HCT116 (cell line): ENCODE data around the gene SYNE3. TPM values are rescaled to one million over a fixed set of nuclear protein-coding genes. Genes with fewer than 3 reads are reported as not detected.
"Not testable (repeated sequence)": the region's sequence is repeated elsewhere in the genome, so short reads cannot be mapped to it uniquely, and the experiment has no call there.

Experiments used
- ATAC-seq: fragments of 200-7000 bp; cut with Tn5 transposase; 2 replicates; pipeline ENCODE4 v1.9.1; 2020; ENCODE audit warnings: mild to moderate bottlenecking, moderate library complexity
- BruUV-seq: library from RNA; stranded (reverse); fragments of 400-500 nt; replicated peaks from 2 replicates; lab custom pipeline; 2021; lab: Mats Ljungman, UMichigan
- CTCF ChIA-PET: fragments of 300-600 bp; sonication (Branson Sonifier 250); formaldehyde crosslinking; loops from one replicate; lab custom pipeline; 2021; ENCODE audit warnings: antibody characterized with exemption; lab: Charles Lee
- POLR2A ChIA-PET: fragments of 300-600, 350-600 bp; sonication (Branson Sonifier 250); formaldehyde crosslinking; loops from one replicate; lab custom pipeline; 2021; ENCODE audit warnings: antibody characterized with exemption; lab: Charles Lee
- RAD21 ChIA-PET, 2 experiments: fragments of 300-600 bp; sonication (Branson Sonifier 250); formaldehyde crosslinking; loops; one replicate each; lab custom pipeline; 2023; ENCODE audit warnings: low total read pairs in 2 of 2; ENCODE audit not compliant: uncharacterized antibody in 2 of 2, unreplicated experiment in 2 of 2, low non-redundant PET in 1 of 2; lab: Charles Lee
- DNase-seq: peaks from one replicate; pipeline ENCODE4 v3.0.0-alpha.2; 2010; ENCODE audit warnings: low read depth, low spot score
- H2AFZ ChIP-seq: fragments of 200-600 bp; shearing (Covaris generic), sonication (generic); 2 replicates; pipeline ENCODE4 v1.6.1; 2017; ENCODE audit warnings: low read depth, mixed run types, mixed read lengths, antibody characterized with exemption, low read length; ENCODE audit not compliant: poor library complexity, severe bottlenecking
- H3K27ac ChIP-seq: 2 replicates; pipeline ENCODE4 v1.5.1; 2012; ENCODE audit warnings: low read depth, low read length
- H3K27me3 ChIP-seq: fragments of 200-600 bp; sonication (generic); 2 replicates; pipeline ENCODE4 v1.6.1; 2016; ENCODE audit warnings: mixed run types, low read length, mixed read lengths; ENCODE audit not compliant: insufficient read depth
- H3K36me3 ChIP-seq, 2 experiments: fragments of 200-500 bp in 1 of 2; fragments of 200-600 bp in 1 of 2; sonication (Bioruptor generic) in 1 of 2; sonication (generic) in 1 of 2; 2 replicates each; pipeline versions ENCODE4 v1.5.1 to v1.6.1; 2014 to 2016; ENCODE audit warnings: low read length in 2 of 2, inconsistent platforms in 1 of 2, mixed read lengths in 1 of 2, mixed run types in 1 of 2; ENCODE audit not compliant: insufficient read depth in 2 of 2, control insufficient read depth in 1 of 2
- H3K4me1 ChIP-seq, 2 experiments: fragments of 200-600 bp in 1 of 2; sonication (generic) in 1 of 2; 2 replicates each; pipeline versions ENCODE4 v1.5.1 to v1.6.1; 2012 to 2017; ENCODE audit warnings: low read length in 2 of 2, inconsistent platforms in 1 of 2, mild to moderate bottlenecking in 1 of 2, mixed read lengths in 1 of 2, mixed run types in 1 of 2, moderate library complexity in 1 of 2; ENCODE audit not compliant: insufficient read depth in 2 of 2, control insufficient read depth in 1 of 2
- H3K4me2 ChIP-seq: fragments of 200-600 bp; sonication (generic); 2 replicates; pipeline ENCODE4 v1.6.1; 2017; ENCODE audit warnings: mixed run types, low read length, mixed read lengths
- H3K4me3 ChIP-seq, 2 experiments: fragments of 200-600 bp in 1 of 2; sonication (generic) in 1 of 2; replicated peaks in 1 of 2; 2 replicates each; pipeline ENCODE4 v1.5.1; 2011 to 2016; ENCODE audit warnings: low read length in 2 of 2, control low read depth in 1 of 2, low read depth in 1 of 2, mild to moderate bottlenecking in 1 of 2, mixed read lengths in 1 of 2, mixed run types in 1 of 2
- H3K79me2 ChIP-seq: fragments of 200-600 bp; sonication (generic); 2 replicates; pipeline ENCODE4 v1.6.1; 2017; ENCODE audit warnings: mild to moderate bottlenecking, mixed run types, low read length, moderate library complexity, mixed read lengths; ENCODE audit not compliant: insufficient read depth
- H3K9ac ChIP-seq: fragments of 200-600 bp; sonication (generic); 2 replicates; pipeline ENCODE4 v1.6.1; 2016; ENCODE audit warnings: low read length, mixed read lengths
- H3K9me2 ChIP-seq: fragments of 200-600 bp; sonication (generic), shearing (Covaris generic); 2 replicates; pipeline ENCODE4 v1.6.1; 2017; ENCODE audit warnings: mixed run types, mild to moderate bottlenecking, moderate library complexity; ENCODE audit not compliant: insufficient read depth
- H3K9me3 ChIP-seq, 2 experiments: fragments of 200-500 bp in 1 of 2; fragments of 200-600 bp in 1 of 2; sonication (Bioruptor generic) in 1 of 2; sonication (generic) in 1 of 2; 2 replicates each; pipeline ENCODE4 v1.6.1; 2014 to 2017; ENCODE audit warnings: low read length in 2 of 2, mixed read lengths in 2 of 2, inconsistent platforms in 1 of 2, low read depth in 1 of 2, mild to moderate bottlenecking in 1 of 2, mixed run types in 1 of 2, moderate library complexity in 1 of 2; ENCODE audit not compliant: control insufficient read depth in 1 of 2, insufficient read depth in 1 of 2
- H4K20me1 ChIP-seq: fragments of 200-600 bp; sonication (generic), shearing (Covaris generic); 2 replicates; pipeline ENCODE4 v1.6.1; 2017; ENCODE audit warnings: mixed run types, mild to moderate bottlenecking, moderate library complexity; ENCODE audit not compliant: insufficient read depth
- CBX3 ChIP-seq: IDR thresholded peaks from 2 replicates; pipeline ENCODE4 v1.6.1; 2012; ENCODE audit warnings: low read depth
- CEBPB ChIP-seq: IDR thresholded peaks from 2 replicates; pipeline ENCODE4 v1.6.1; 2012; ENCODE audit warnings: low read depth
- EGR1 ChIP-seq: IDR thresholded peaks from 2 replicates; pipeline ENCODE4 v1.6.1; 2012; ENCODE audit warnings: low read depth
- EZH2phosphoT487 ChIP-seq: fragments of 200-600 bp; IDR thresholded peaks from 2 replicates; pipeline ENCODE4 v1.6.1; 2018; ENCODE audit warnings: antibody characterized with exemption, borderline replicate concordance
- FOSL1 ChIP-seq: IDR thresholded peaks from 2 replicates; pipeline ENCODE4 v1.6.1; 2012; ENCODE audit warnings: low read depth
- JUND ChIP-seq: IDR thresholded peaks from 2 replicates; pipeline ENCODE4 v1.6.1; 2012
- SIN3A ChIP-seq: IDR thresholded peaks from 2 replicates; pipeline ENCODE4 v1.6.1; 2012; ENCODE audit warnings: low read depth
- ZFX ChIP-seq: fragments of 450-650 bp; IDR thresholded peaks from 2 replicates; pipeline ENCODE4 v1.6.1; 2017
- ZNF274 ChIP-seq: fragments of 200-500 bp; sonication (Bioruptor generic); IDR thresholded peaks from 2 replicates; pipeline ENCODE4 v1.6.1; 2014; ENCODE audit warnings: mild to moderate bottlenecking, low read depth, low read length, inconsistent platforms
- intact Hi-C: fragments of 100-400 bp; cut with micrococcal nuclease; formaldehyde crosslinking; loops from 2 replicates; pipeline ENCODE4 v1.10.0; 2022
- total RNA-seq: library from RNA; stranded (reverse); gene quantifications from one replicate; pipeline ENCODE4 v1.2.1, GENCODE V29; 2021; ENCODE audit not compliant: unreplicated experiment
- TF ChIP-seq, protein P1 (sequence below): IDR thresholded peaks from 2 replicates; pipeline ENCODE4 v1.6.1; 2012

The SYNE3 gene
- total RNA-seq, 1 experiment from 2014 or later, result 3.6 TPM

DNA sequence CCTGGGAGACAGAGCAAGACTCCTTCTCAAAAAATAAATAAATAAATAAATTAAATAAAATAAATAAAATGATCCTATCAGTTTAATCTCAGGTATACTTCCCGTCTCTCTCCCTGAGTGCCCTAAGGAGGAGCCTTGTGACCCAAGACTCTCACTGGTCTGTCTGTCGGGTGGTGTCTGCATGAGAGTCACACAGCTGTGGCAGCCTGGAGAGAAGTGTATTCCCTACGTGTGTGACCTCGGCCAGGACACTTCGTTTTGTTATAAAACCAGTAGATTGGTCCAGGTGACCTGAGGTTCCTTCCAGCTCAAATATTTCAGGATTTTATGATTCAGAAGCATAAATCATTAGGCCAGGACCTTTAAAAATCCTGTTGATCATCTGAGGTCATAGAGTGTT lies 4.8 kb downstream of the SYNE3 start:
- TF ChIP-seq ZNF274 (no peak), CBX3 (no peak), EGR1 (no peak), EZH2phosphoT487 (no peak), ZFX (no peak)
- DNase-seq (no peak), ATAC-seq (no peak)
- RAD21 ChIA-PET, result no interaction called here
- POLR2A ChIA-PET, result no interaction called here
- Histone ChIP-seq H3K4me1 (peaks cover 17 to 31% of the 10 kb centered on the region in 2 experiments), H3K36me3 (no peaks in the 10 kb centered on the region), H3K4me2 (no peak overlapping the region), H3K9me3 (no peaks in the 10 kb centered on the region), H3K27ac (no peak overlapping the region), H3K27me3 (no peaks in the 10 kb centered on the region), H3K4me3 (no peak overlapping the region), H3K9me2 (no peaks in the 10 kb centered on the region), H3K79me2 (no peaks in the 10 kb centered on the region), H2AFZ (no peak overlapping the region), H4K20me1 (no peaks in the 10 kb centered on the region), H3K9ac (no peak overlapping the region)
- CTCF ChIA-PET, result no interaction called here
- BruUV-seq, result no TSS peak
- intact Hi-C loops, result no loop called here

DNA sequence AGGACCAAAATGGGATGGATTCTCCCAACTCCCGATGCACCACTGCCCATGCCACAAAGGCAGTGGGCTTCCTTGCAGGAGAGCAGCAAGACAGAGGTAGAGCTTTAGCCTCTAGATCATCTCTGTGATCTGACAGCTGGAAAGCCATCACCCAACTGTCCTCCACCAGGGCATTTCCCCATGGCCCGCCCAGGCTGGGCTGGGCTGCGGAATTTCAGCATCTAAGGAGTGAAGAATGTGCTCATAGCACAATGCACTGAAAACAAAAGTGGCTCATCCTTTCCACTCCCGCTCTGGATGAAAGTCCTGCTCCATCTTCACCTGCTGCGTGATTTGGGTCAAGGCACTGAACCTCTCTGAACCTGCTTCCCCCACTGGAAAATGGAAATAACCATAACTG lies 5.6 kb downstream of the SYNE3 start:
- Histone ChIP-seq H3K9me2 (no peaks in the 10 kb centered on the region), H3K4me3 (no peak overlapping the region), H4K20me1 (no peaks in the 10 kb centered on the region), H3K9ac (no peak overlapping the region), H3K27me3 (no peaks in the 10 kb centered on the region), H3K9me3 (no peaks in the 10 kb centered on the region), H3K36me3 (no peaks in the 10 kb centered on the region), H3K4me1 (peaks cover 17 to 26% of the 10 kb centered on the region in 2 experiments), H3K4me2 (no peak overlapping the region), H2AFZ (no peak overlapping the region), H3K79me2 (no peaks in the 10 kb centered on the region), H3K27ac (no peak overlapping the region)
- ChIA-PET CTCF (no interaction called here), POLR2A (no interaction called here), RAD21 (no interaction called here)
- BruUV-seq, result no TSS peak
- DNase-seq, result no peak
- TF ChIP-seq FOSL1 (no peak), EZH2phosphoT487 (no peak), SIN3A (no peak), CEBPB (no peak), JUND (no peak)
- TF ChIP-seq, protein P1, sequence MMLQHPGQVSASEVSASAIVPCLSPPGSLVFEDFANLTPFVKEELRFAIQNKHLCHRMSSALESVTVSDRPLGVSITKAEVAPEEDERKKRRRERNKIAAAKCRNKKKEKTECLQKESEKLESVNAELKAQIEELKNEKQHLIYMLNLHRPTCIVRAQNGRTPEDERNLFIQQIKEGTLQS, result no peak
- intact Hi-C loops, result no loop called here
- no peak for ATAC-seq

DNA sequence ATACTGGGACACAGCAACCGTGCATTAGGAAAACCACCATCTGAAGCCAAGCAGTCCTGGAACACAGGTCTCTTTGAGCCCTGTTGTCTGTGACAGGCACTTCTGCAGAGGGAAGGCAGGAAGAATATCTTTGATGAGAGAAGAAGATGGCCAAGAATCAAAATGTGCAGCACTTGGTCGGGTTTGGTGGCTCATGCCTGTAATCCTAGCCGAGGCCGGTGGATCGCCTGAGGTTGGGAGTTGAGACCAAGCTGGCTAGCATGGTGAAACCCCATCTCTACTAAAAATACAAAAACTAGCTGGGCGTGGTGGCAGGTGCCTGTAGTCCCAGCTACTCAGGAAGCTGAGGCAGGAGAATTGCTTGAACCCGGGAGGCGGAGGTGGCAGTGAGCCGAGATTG lies 6.1 kb downstream of the SYNE3 start:
- H3K36me3 ChIP-seq, H3K4me3 ChIP-seq, H3K79me2 ChIP-seq, CTCF ChIA-PET, ATAC-seq, DNase-seq, H3K9ac ChIP-seq, H3K9me2 ChIP-seq, H4K20me1 ChIP-seq, H3K27ac ChIP-seq, intact Hi-C loops, BruUV-seq, H3K9me3 ChIP-seq, H3K27me3 ChIP-seq, H3K4me2 ChIP-seq, POLR2A ChIA-PET, H2AFZ ChIP-seq, RAD21 ChIA-PET: not testable (repeated sequence)
- H3K4me1 ChIP-seq, result peaks cover 12 to 22% of the 10 kb centered on the region in 2 experiments
